GM21825 (cell line): ENCODE data around the gene CYP39A1.
"Not testable (repeated sequence)": the region's sequence is repeated elsewhere in the genome, so short reads cannot be mapped to it uniquely, and the experiment has no call there.

Experiments used
- ATAC-seq: cut with Tn5 transposase; IDR thresholded peaks from one replicate; pipeline ENCODE4 v1.9.1; 2021; ENCODE audit warnings: mild to moderate bottlenecking, moderate library complexity; ENCODE audit not compliant: unreplicated experiment

Gene CYP39A1

GRCh38 chr6:46651006-46651405 is 1.6 kb downstream of the CYP39A1 start:
- no peak for ATAC-seq

- ATAC-seq, result no peak
Observed at GRCh38 chr6:46648869-46649492, 3.6 kb downstream of the CYP39A1 start.

- not testable (repeated sequence) for ATAC-seq
Observed at GRCh38 chr6:46648108-46648507, 4.5 kb downstream of the CYP39A1 start.

GRCh38 chr6:46645265-46645664 is 7.4 kb downstream of the CYP39A1 start:
- no peak for ATAC-seq

GRCh38 chr6:46642928-46643751 is 9.5 kb downstream of the CYP39A1 start:
- ATAC-seq, result no peak

- ATAC-seq, result no peak
Observed at GRCh38 chr6:46638650-46639049, 14.0 kb downstream of the CYP39A1 start.

- no peak for ATAC-seq
Observed at GRCh38 chr6:46637933-46638332, 14.7 kb downstream of the CYP39A1 start.

GRCh38 chr6:46637145-46637544 is 15.5 kb downstream of the CYP39A1 start:
- ATAC-seq, result no peak

- ATAC-seq, result no peak
Observed at GRCh38 chr6:46635462-46635861, 17.2 kb downstream of the CYP39A1 start.

GRCh38 chr6:46632053-46632452 is 20.6 kb downstream of the CYP39A1 start:
- ATAC-seq, result no peak

GRCh38 chr6:46629691-46630090 is 22.9 kb downstream of the CYP39A1 start:
- no peak for ATAC-seq

GRCh38 chr6:46628976-46629375 is 23.6 kb downstream of the CYP39A1 start:
- no peak for ATAC-seq

GRCh38 chr6:46628498-46628897 is 24.1 kb downstream of the CYP39A1 start:
- ATAC-seq, result no peak

- no peak for ATAC-seq
Observed at GRCh38 chr6:46626976-46627375, 25.6 kb downstream of the CYP39A1 start.

- ATAC-seq, result no peak
Observed at GRCh38 chr6:46626228-46626909, 26.2 kb downstream of the CYP39A1 start.

- no peak for ATAC-seq
Observed at GRCh38 chr6:46618726-46619125, 33.9 kb downstream of the CYP39A1 start.

- ATAC-seq, result no peak
Observed at GRCh38 chr6:46612645-46613044, 40.0 kb downstream of the CYP39A1 start.

GRCh38 chr6:46610862-46611553 is 41.6 kb downstream of the CYP39A1 start:
- ATAC-seq, result no peak

GRCh38 chr6:46606338-46606737 is 46.3 kb downstream of the CYP39A1 start:
- no peak for ATAC-seq

- ATAC-seq, result no peak
Observed at GRCh38 chr6:46605091-46605797, 47.4 kb downstream of the CYP39A1 start.

- no peak for ATAC-seq
Observed at GRCh38 chr6:46598215-46598614, 54.4 kb downstream of the CYP39A1 start.
